ENCODE data around the gene MCF2L2.

MCF2L2 gene

DNA sequence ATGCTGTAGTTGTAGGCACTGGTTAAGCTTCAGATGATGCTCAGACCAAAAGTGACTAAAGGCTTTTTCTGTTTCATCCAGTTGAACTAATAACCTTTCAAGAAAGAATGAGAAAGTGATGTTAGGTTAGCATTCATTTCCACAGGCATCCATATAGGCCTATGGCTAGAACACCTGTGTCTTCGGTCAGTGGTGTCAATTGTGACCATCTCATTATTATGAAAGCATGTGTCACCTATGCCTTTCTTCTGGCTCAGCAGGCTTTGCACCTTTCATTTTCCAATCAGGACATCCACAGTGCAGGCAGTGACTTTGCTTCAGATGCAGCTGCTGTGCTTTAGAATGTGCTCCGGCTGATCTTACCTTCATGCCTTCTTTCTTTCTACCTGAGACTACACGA is 117.5 kb downstream of the MCF2L2 start:
- H3K4me3 ChIP-seq (replicated peaks; ENCODE audit: low read depth, low read length), result no peak overlapping the region
- TF ChIP-seq, protein P1, sequence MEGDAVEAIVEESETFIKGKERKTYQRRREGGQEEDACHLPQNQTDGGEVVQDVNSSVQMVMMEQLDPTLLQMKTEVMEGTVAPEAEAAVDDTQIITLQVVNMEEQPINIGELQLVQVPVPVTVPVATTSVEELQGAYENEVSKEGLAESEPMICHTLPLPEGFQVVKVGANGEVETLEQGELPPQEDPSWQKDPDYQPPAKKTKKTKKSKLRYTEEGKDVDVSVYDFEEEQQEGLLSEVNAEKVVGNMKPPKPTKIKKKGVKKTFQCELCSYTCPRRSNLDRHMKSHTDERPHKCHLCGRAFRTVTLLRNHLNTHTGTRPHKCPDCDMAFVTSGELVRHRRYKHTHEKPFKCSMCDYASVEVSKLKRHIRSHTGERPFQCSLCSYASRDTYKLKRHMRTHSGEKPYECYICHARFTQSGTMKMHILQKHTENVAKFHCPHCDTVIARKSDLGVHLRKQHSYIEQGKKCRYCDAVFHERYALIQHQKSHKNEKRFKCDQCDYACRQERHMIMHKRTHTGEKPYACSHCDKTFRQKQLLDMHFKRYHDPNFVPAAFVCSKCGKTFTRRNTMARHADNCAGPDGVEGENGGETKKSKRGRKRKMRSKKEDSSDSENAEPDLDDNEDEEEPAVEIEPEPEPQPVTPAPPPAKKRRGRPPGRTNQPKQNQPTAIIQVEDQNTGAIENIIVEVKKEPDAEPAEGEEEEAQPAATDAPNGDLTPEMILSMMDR (IDR thresholded peaks at IDR 0.05; ENCODE audit: low read length, missing control alignments), result no peak
- DNase-seq (ENCODE audit: low read depth), result no peak

DNA sequence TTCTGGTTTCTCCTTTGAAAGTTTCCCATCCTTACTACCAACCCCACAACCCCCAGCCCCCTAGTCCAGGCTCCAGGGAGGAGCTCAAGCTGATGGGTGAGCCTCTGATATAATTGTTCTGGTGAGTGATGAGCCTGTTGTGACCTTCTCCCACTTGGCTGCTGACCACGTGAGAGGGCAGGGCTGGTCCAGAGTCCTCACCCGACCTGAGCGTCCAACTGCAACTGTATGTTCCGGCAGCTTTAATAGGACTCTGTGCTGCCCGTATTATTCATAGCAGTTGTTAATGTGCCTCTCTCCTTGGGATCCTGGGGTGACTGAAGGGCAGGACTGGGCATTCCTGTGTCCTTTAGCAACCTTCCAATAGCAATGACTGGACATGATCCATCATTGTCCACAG is 119.1 kb downstream of the MCF2L2 start:
- TF ChIP-seq, protein P1 (IDR thresholded peaks at IDR 0.05; ENCODE audit: low read length, missing control alignments), result no peak
- DNase-seq (ENCODE audit: low read depth), result no peak
- H3K4me3 ChIP-seq (replicated peaks; ENCODE audit: low read depth, low read length), result no peak overlapping the region

DNA sequence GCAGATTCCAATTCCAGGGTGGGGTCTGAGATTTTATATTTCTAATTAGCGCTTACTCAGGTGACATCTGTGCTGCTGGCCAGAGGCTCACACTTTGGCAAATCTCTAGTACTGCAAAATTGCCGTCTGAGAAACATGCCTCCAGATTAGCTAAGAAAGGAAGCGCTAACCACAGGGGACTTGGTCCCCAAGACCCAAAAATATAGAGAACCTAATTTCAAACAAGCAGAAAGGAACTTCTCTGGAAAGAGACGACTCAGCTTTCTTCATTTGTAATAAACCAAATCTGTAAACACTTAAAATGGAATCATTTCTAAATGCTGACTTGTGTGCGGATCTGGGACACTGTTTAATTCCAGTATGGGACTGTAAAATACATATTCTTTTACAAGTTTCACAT is 119.7 kb downstream of the MCF2L2 start:
- no peak for DNase-seq (ENCODE audit: low read depth)
- no peak overlapping the region for H3K4me3 ChIP-seq (replicated peaks; ENCODE audit: low read depth, low read length)
- TF ChIP-seq, protein P1 (IDR thresholded peaks at IDR 0.05; ENCODE audit: low read length, missing control alignments), result no peak

DNA sequence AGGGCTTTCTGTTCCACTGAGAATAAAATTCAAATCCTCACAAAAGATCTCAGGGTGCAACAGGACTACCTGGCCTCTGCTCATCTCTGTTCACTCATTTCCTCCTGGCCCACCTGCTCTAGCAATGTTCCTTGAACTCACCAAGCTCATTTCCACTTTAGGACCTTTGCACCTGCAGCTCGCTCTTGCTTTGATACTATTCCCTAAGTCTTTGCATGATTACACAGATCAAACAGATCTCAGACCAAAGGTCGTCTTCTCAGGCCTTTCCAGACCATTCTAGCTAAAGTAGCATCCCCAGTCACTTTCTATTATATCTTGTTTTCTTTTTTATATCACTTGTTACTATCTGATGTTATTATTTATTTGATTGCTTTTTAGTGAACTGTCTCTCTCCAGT is 120.7 kb downstream of the MCF2L2 start:
- H3K4me3 ChIP-seq (replicated peaks; ENCODE audit: low read depth, low read length), result no peak overlapping the region
- TF ChIP-seq, protein P1 (IDR thresholded peaks at IDR 0.05; ENCODE audit: low read length, missing control alignments), result no peak
- DNase-seq (ENCODE audit: low read depth), result no peak

- TF ChIP-seq, protein P1 (IDR thresholded peaks at IDR 0.05; ENCODE audit: low read length, missing control alignments), result no peak
- DNase-seq (ENCODE audit: low read depth), result peak; percentile 67
- no peak overlapping the region for H3K4me3 ChIP-seq (replicated peaks; ENCODE audit: low read depth, low read length)
Observed at GRCh38 chr3:183306798-183307671, 121.4 kb downstream of the MCF2L2 start.

DNA sequence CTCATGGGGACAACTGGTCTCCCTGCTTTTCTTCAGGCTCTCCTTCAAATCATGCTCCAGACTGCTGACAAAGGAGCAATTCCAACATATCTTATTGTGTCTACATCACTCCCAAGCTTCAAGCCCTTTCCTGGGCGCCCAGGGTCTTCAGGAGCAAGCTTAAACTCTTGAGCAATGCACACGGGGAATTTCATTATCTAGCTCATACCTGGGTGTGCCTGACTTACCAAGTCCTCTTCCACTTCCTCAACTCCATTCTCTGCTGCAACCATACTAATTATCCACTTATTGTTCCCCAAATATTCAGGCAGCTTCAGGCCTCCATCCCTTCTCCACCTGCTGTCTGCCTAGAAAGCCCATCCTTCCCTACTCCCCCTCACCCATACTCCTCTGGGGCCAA is 124.7 kb downstream of the MCF2L2 start:
- DNase-seq (ENCODE audit: low read depth), result no peak
- H3K4me3 ChIP-seq (replicated peaks; ENCODE audit: low read depth, low read length), result no peak overlapping the region
- TF ChIP-seq, protein P1 (IDR thresholded peaks at IDR 0.05; ENCODE audit: low read length, missing control alignments), result no peak
